ENCODE results near the gene NR3C2. TPM values are rescaled to one million over a fixed set of nuclear protein-coding genes. Genes with fewer than 3 reads are reported as not detected.

The NR3C2 gene
- total and polyA plus RNA-seq, 10 of the 15 experiments (the other 5 are each of a cell fraction or from before 2014, with no cell fraction given) = 0.05 to 0.11 (median 0.08) TPM; not detected in 4

GRCh38 chr4:148243837-148244236 lies 198.4 kb downstream of the NR3C2 start:
- Histone ChIP-seq H3K9me3 (replicated peaks; ENCODE audit: control insufficient read depth, insufficient read depth, low read length) (no peaks in the 10 kb centered on the region), H2AFZ (ENCODE audit: control insufficient read depth, low read depth, low read length) (no peak overlapping the region), H3K4me1 (ENCODE audit: control insufficient read depth, insufficient read depth, low read length) (no peaks in the 10 kb centered on the region), H3K4me2 (ENCODE audit: control insufficient read depth, insufficient read depth) (no peak overlapping the region), H3K9ac (ENCODE audit: control insufficient read depth, insufficient read depth, low read length) (no peak overlapping the region), H3K27ac (ENCODE audit: control insufficient read depth, insufficient read depth) (no peak overlapping the region), H4K20me1 (ENCODE audit: control insufficient read depth, insufficient read depth) (no peaks in the 10 kb centered on the region), H3K79me2 (ENCODE audit: control insufficient read depth, insufficient read depth, low read length) (no peaks in the 10 kb centered on the region), H3K4me3 (no peak overlapping the region), H3K27me3 (replicated peaks in 1 of 2; ENCODE audit: control insufficient read depth in 2 of 2, insufficient read depth in 2 of 2, low read length in 1 of 2) (no peaks in the 10 kb centered on the region), H3K36me3 (ENCODE audit: control insufficient read depth in 2 of 2, insufficient read depth in 2 of 2, low read length in 1 of 2) (no peaks in the 10 kb centered on the region)
- DNase-seq (ENCODE audit: low read depth, low spot score) (no peak), ATAC-seq (no peak), FAIRE-seq (no peak)
- no TSS peak for BruUV-seq (replicated peaks)
- 41% methylated on average over 6 of the region's 6 CpGs for WGBS (ENCODE audit: insufficient coverage, insufficient replicate concordance, low lambda C conversion rate, missing lambda C conversion rate)
- ChIA-PET RAD21 (ENCODE audit: unreplicated experiment) (no interaction called here), POLR2A (no interaction called here), CTCF (no interaction called here), SMC1A (ENCODE audit: uncharacterized antibody, unreplicated experiment) (no interaction called here)
- TF ChIP-seq YBX1 (IDR thresholded peaks at IDR 0.05) = no peak
- TF ChIP-seq SREBF1 (IDR thresholded peaks at IDR 0.05; ENCODE audit: low read length) = no peak
- TF ChIP-seq STAT3 (IDR thresholded peaks at IDR 0.05; ENCODE audit: low read depth, low read length) = no peak
- TF ChIP-seq, protein P1, sequence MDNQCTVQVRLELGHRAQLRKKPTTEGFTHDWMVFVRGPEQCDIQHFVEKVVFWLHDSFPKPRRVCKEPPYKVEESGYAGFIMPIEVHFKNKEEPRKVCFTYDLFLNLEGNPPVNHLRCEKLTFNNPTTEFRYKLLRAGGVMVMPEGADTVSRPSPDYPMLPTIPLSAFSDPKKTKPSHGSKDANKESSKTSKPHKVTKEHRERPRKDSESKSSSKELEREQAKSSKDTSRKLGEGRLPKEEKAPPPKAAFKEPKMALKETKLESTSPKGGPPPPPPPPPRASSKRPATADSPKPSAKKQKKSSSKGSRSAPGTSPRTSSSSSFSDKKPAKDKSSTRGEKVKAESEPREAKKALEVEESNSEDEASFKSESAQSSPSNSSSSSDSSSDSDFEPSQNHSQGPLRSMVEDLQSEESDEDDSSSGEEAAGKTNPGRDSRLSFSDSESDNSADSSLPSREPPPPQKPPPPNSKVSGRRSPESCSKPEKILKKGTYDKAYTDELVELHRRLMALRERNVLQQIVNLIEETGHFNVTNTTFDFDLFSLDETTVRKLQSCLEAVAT (IDR thresholded peaks at IDR 0.05) = no peak
- no peak for TF ChIP-seq MAX (IDR thresholded peaks at IDR 0.05; ENCODE audit: low read depth, low read length)
- TF ChIP-seq, protein P2, sequence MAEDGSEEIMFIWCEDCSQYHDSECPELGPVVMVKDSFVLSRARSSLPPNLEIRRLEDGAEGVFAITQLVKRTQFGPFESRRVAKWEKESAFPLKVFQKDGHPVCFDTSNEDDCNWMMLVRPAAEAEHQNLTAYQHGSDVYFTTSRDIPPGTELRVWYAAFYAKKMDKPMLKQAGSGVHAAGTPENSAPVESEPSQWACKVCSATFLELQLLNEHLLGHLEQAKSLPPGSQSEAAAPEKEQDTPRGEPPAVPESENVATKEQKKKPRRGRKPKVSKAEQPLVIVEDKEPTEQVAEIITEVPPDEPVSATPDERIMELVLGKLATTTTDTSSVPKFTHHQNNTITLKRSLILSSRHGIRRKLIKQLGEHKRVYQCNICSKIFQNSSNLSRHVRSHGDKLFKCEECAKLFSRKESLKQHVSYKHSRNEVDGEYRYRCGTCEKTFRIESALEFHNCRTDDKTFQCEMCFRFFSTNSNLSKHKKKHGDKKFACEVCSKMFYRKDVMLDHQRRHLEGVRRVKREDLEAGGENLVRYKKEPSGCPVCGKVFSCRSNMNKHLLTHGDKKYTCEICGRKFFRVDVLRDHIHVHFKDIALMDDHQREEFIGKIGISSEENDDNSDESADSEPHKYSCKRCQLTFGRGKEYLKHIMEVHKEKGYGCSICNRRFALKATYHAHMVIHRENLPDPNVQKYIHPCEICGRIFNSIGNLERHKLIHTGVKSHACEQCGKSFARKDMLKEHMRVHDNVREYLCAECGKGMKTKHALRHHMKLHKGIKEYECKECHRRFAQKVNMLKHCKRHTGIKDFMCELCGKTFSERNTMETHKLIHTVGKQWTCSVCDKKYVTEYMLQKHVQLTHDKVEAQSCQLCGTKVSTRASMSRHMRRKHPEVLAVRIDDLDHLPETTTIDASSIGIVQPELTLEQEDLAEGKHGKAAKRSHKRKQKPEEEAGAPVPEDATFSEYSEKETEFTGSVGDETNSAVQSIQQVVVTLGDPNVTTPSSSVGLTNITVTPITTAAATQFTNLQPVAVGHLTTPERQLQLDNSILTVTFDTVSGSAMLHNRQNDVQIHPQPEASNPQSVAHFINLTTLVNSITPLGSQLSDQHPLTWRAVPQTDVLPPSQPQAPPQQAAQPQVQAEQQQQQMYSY (CRISPR knock-in tag; IDR thresholded peaks at IDR 0.05) = no peak
- no peak for TF ChIP-seq CBX5 (IDR thresholded peaks at IDR 0.05; ENCODE audit: low read depth)
- TF ChIP-seq ASH2L (IDR thresholded peaks at IDR 0.05; ENCODE audit: borderline replicate concordance, low read depth) = no peak
- TF ChIP-seq SUZ12 (IDR thresholded peaks at IDR 0.05; ENCODE audit: unreplicated experiment) = no peak
- TF ChIP-seq ZNF24 (IDR thresholded peaks at IDR 0.05) = no peak
- TF ChIP-seq ZSCAN29 (IDR thresholded peaks at IDR 0.05) = no peak
- intact Hi-C loops (cut with micrococcal nuclease; ENCODE audit: unreplicated experiment) (no loop called here), in situ Hi-C loops (cut with MboI) (no loop called here)
